Measurements from ENCODE around the gene CACNA2D1.

DNA sequence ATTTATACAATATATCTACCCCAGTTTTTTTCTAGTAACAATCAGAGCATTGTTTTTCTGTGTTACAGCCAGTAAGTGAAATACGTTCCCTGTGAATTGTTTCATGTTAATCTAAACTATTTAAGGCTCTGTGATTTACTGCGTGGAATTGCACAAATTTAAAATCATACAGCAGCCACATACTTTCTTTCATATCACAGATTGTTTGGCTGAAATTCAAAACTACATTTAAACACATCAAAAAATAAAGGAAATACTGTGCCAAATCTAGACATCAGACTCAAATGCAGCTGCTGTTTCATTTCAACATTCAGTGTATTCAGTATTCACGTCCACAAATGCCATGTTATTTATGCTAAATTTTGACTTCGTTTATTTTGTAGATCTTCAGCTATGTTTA, 431.1 kb downstream of the CACNA2D1 start:
- TF ChIP-seq, protein P1, sequence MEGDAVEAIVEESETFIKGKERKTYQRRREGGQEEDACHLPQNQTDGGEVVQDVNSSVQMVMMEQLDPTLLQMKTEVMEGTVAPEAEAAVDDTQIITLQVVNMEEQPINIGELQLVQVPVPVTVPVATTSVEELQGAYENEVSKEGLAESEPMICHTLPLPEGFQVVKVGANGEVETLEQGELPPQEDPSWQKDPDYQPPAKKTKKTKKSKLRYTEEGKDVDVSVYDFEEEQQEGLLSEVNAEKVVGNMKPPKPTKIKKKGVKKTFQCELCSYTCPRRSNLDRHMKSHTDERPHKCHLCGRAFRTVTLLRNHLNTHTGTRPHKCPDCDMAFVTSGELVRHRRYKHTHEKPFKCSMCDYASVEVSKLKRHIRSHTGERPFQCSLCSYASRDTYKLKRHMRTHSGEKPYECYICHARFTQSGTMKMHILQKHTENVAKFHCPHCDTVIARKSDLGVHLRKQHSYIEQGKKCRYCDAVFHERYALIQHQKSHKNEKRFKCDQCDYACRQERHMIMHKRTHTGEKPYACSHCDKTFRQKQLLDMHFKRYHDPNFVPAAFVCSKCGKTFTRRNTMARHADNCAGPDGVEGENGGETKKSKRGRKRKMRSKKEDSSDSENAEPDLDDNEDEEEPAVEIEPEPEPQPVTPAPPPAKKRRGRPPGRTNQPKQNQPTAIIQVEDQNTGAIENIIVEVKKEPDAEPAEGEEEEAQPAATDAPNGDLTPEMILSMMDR (IDR thresholded peaks at IDR 0.05) = no peak
- TF ChIP-seq POLR2A (IDR thresholded peaks at IDR 0.05) = no peak
